AG04450 (cell line): ENCODE data around the gene ZNF385C. TPM values are rescaled to one million over a fixed set of nuclear protein-coding genes. Genes with fewer than 3 reads are reported as not detected.
A peak's percentile ranks its signal among the peaks of the same experiment; 100 is the strongest.

ENCODE experiments used
- CTCF ChIA-PET: fragments of 300-600, 350-600 bp; formaldehyde crosslinking; extraction: SDS; loops from one replicate; lab custom pipeline; 2022; ENCODE audit warnings: antibody characterized with exemption, inconsistent platforms; lab: Charles Lee
- POLR2A ChIA-PET: fragments of 350-600 bp; formaldehyde crosslinking; extraction: SDS; loops from one replicate; lab custom pipeline; 2021; ENCODE audit warnings: antibody characterized with exemption, inconsistent platforms; lab: Yijun Ruan, JAX
- DNase-seq: peaks from one replicate; pipeline ENCODE4 v3.0.0-alpha.2; 2011; ENCODE audit warnings: low read depth, low spot score
- H3K27ac ChIP-seq: one replicate; pipeline ENCODE4 v1.5.1; 2012; ENCODE audit warnings: low read depth, low read length, control low read depth
- H3K27me3 ChIP-seq: one replicate; pipeline ENCODE4 v1.6.0; 2012; ENCODE audit warnings: low read length; ENCODE audit not compliant: control insufficient read depth, insufficient read depth
- H3K4me3 ChIP-seq: 2 replicates; pipeline ENCODE4 v1.5.1; 2011; ENCODE audit warnings: mild to moderate bottlenecking, low read depth, low read length, control low read depth
- H3K9me3 ChIP-seq: 2 replicates; pipeline ENCODE4 v1.5.1; 2012; ENCODE audit warnings: low read length; ENCODE audit not compliant: control insufficient read depth, insufficient read depth
- CTCF ChIP-seq: IDR thresholded peaks from 2 replicates; pipeline ENCODE4 v1.5.1; 2011; ENCODE audit warnings: low read depth, low read length, control low read depth, inconsistent platforms
- polyA plus RNA-seq: library from polyadenylated mRNA; depleted of rRNA; stranded (reverse); fragments of >200 nt; gene quantifications from 2 replicates; pipeline ENCODE4 v1.2.3, GENCODE V29; 2011

ZNF385C gene
- polyA plus RNA-seq, 1 experiment: not detected

GRCh38 chr17:42138749-42139492, 40.6 kb upstream of the ZNF385C start:
- Histone ChIP-seq H3K4me3 (no peak overlapping the region), H3K27ac (no peak overlapping the region), H3K9me3 (no peaks in the 10 kb centered on the region), H3K27me3 (no peaks in the 10 kb centered on the region)
- ChIA-PET CTCF (interaction anchor here (0.6 kb wide), 2 partner anchors 13 to 751 kb away, joined by 3 read pairs; no protein-coding TSS in a partner anchor), POLR2A (no interaction called here)
- TF ChIP-seq CTCF: no peak
- no peak for DNase-seq

GRCh38 chr17:42136654-42137051, 38.4 kb upstream of the ZNF385C start:
- H3K4me3 ChIP-seq: no peak overlapping the region
- no peak for DNase-seq
- ChIA-PET POLR2A (interaction anchor here (0.6 kb wide), 2 partner anchors 16 to 136 kb away, joined by 3 to 4 read pairs; no protein-coding TSS in a partner anchor), CTCF (interaction anchor here (0.5 to 1.4 kb wide), 2 partner anchors 47 to 111 kb away, joined by 3 read pairs; no protein-coding TSS in a partner anchor)
- no peaks in the 10 kb centered on the region for H3K27me3 ChIP-seq
- H3K9me3 ChIP-seq: no peaks in the 10 kb centered on the region
- no peak for TF ChIP-seq CTCF
- H3K27ac ChIP-seq: no peak overlapping the region

- no peaks in the 10 kb centered on the region for H3K9me3 ChIP-seq
- DNase-seq: no peak
- ChIA-PET CTCF (interaction anchor here (0.5 to 1.4 kb wide), 5 partner anchors 15 to 172 kb away, joined by 3 to 5 read pairs (median 3); no protein-coding TSS in a partner anchor), POLR2A (interaction anchor here (0.6 to 1.0 kb wide), 3 partner anchors 9 to 136 kb away, joined by 3 to 4 read pairs (median 3); no protein-coding TSS in a partner anchor)
- no peak overlapping the region for H3K4me3 ChIP-seq
- no peaks in the 10 kb centered on the region for H3K27me3 ChIP-seq
- TF ChIP-seq CTCF: no peak
- H3K27ac ChIP-seq: peak overlapping the region; percentile 53
Measured at GRCh38 chr17:42135664-42136653, 37.7 kb upstream of the ZNF385C start.

GRCh38 chr17:42135151-42135550, 36.9 kb upstream of the ZNF385C start:
- Histone ChIP-seq H3K27me3 (no peaks in the 10 kb centered on the region), H3K27ac (peak overlapping the region; percentile 53), H3K9me3 (no peaks in the 10 kb centered on the region), H3K4me3 (no peak overlapping the region)
- DNase-seq: no peak
- CTCF ChIA-PET: interaction anchor here (0.5 to 0.9 kb wide), 4 partner anchors 16 to 186 kb away, joined by 3 to 5 read pairs (median 3); no protein-coding TSS in a partner anchor
- POLR2A ChIA-PET: interaction anchor here (0.6 to 1.0 kb wide), 2 partner anchors 9 to 10 kb away, joined by 3 to 4 read pairs; no protein-coding TSS in a partner anchor
- TF ChIP-seq CTCF: no peak
